Esophagus muscularis mucosa (tissue), 4 donors: ENCODE measurements around the gene SNRPD1.

Source experiments
- CTCF ChIP-seq, 3 experiments: fragments of 200-600 bp in 2 of 3; fragments of 450-650 bp in 1 of 3; sonication (generic) in 2 of 3; IDR thresholded peaks; one replicate each; pipeline ENCODE4 v1.5.1; 2017 to 2019; ENCODE audit warnings: antibody characterized with exemption in 3 of 3, mild to moderate bottlenecking in 2 of 3, moderate library complexity in 1 of 3
- EP300 ChIP-seq: sonication (generic); formaldehyde crosslinking; IDR thresholded peaks from one replicate; pipeline ENCODE4 v1.6.1; 2017; ENCODE audit warnings: antibody characterized with exemption
- POLR2A ChIP-seq: fragments of 450-650 bp; IDR thresholded peaks from one replicate; pipeline ENCODE4 v1.6.1; 2017; ENCODE audit warnings: antibody characterized with exemption, moderate library complexity, mild to moderate bottlenecking, low read depth

GRCh38 chr18:21656402-21656801, 44.3 kb downstream of the SNRPD1 start:
- TF ChIP-seq CTCF (IDR thresholded peaks at IDR 0.05) (no peak), POLR2A (no peak), EP300 (no peak)
